Occipital lobe (tissue), 2 donors: ENCODE data around the gene THADA. TPM values are rescaled to one million over a fixed set of nuclear protein-coding genes. Genes with fewer than 3 reads are reported as not detected.
"Not testable (repeated sequence)": the region's sequence is repeated elsewhere in the genome, so short reads cannot be mapped to it uniquely, and the experiment has no call there.

ENCODE experiments used
- DNase-seq: peaks from one replicate; lab custom pipeline; 2025; lab: John Stamatoyannopoulos, UW
- total RNA-seq: library from RNA; depleted of rRNA; stranded (reverse); fragments of >200 nt; gene quantifications from one replicate; pipeline ENCODE4 v1.2.3, GENCODE V29; 2014

THADA gene
- total RNA-seq, 1 donor from 2014 or later = 40.9 TPM

GRCh38 chr2:43389581-43390466 is 206.0 kb downstream of the THADA start:
- DNase-seq = no peak

DNA sequence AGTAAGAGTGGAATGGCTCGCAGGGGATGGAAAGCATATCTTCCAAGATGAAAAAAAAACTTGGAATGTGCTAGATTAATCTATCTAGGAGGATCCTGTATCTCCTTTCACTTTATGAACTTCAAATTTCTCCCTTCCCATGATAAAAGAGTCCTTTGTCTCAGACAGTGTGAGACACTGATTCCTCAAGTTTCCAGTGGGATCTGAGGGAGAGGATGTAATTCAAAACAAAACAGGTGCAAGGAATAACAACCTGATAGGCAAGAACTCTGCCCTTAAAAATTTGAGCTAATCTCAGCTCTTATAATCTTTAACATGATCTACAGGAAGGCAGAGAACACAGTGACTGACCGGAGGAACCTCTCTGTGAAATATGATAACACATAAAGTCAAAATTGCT is 207.5 kb downstream of the THADA start:
- no peak for DNase-seq

DNA sequence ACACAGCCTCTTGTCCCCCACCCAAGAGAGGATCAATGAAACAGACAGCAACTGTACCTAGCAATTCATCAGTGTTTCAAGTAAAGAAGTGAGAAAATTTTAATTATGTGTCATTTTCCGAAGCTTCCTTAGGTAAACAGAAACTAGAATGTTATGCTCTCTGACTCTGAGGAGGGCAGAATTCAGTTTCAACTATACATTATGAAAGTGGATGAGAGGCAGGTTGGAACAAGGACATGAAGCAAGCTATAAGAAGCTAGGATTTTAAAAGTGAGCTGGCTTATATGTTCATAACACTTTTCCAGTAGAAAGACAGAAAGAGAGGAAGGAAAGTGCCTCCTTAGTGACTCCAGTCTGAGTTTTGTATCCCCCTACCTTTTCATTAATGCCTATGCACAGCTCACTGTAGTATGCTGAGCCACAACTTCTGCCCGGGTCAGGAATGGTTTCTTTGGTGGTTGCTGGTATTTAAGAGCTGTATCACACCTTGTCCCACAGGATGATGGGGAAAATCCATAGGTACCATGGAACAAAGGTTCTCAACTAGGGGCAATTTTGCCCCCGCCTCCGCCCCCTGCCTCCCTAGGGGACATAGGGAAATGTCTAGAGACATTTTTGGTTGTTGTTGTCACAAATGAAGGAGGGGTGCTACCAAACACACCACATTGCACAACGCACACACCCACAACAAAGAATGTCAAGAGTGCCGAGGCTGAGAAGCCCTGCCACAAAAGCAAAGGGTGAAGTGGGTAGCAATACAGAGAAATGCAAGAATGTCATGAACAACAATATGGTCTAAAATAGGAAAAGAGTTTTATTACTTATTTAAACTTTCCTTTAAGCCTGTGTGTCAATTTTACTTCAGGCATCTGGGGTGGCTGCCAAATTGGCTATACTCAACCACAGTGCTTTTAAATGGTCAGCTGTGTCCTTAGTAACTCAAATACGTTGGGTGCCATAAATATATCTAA is 208.5 kb downstream of the THADA start:
- no peak for DNase-seq

GRCh38 chr2:43386679-43387078 is 209.2 kb downstream of the THADA start:
- not testable (repeated sequence) for DNase-seq

GRCh38 chr2:43384143-43384542 is 211.7 kb downstream of the THADA start:
- no peak for DNase-seq

DNA sequence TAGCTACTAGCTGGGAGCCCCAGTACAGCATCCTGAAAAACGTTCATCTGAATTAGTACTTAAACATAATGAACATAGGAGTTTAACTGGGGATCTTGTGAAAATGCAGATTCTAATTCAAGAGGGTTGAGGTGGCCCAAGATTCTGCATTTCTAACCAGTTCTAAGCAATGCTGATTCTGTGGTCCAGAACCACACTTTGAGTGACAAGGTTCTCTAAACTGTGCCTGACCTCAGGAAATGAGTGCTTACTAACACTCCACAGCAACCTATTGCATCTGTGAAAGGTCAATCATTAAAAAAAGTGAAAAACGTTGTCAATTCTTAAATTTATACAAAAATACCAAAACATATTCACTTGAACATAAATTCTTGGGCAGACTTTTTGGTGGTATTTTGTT is 212.3 kb downstream of the THADA start:
- DNase-seq = no peak

DNA sequence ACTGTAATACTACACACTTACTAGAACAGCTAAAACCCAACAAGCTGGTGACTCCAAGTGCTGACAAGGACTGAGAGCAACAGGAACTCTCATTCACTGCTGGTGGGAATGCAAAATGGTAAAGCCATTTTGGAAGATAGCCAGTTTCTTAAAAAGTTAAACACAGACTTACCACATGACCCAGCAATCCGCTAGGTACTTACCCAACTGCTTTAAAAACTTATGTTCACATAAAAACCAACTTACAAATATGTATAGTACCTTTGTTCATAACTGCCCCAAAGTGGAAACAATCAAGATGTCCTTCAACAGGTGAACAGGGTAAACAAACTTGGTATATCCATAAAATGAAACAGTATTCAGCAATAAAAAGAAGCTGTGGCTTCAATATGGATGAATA is 216.3 kb downstream of the THADA start:
- no peak for DNase-seq

DNA sequence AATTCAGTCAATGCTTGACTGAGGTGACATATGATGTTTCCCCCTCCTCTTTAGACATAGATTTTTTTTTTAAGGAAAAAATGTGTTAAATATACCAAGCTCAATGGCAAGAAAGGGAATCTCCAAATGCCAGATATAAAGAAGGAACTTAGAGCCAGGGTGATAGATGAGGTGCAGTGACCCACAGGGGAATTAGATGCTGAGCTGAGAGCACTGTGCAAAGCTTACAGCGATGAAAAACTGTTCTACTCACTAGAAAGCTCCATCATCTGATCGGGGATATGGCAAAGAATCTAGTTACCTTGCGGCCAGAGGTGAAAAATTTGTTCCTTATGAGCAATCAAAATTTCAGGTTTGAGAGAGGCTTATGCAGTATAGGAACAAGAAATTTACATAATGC is 218.5 kb downstream of the THADA start:
- DNase-seq = no peak

GRCh38 chr2:43376523-43377198 is 219.2 kb downstream of the THADA start:
- DNase-seq = no peak

DNA sequence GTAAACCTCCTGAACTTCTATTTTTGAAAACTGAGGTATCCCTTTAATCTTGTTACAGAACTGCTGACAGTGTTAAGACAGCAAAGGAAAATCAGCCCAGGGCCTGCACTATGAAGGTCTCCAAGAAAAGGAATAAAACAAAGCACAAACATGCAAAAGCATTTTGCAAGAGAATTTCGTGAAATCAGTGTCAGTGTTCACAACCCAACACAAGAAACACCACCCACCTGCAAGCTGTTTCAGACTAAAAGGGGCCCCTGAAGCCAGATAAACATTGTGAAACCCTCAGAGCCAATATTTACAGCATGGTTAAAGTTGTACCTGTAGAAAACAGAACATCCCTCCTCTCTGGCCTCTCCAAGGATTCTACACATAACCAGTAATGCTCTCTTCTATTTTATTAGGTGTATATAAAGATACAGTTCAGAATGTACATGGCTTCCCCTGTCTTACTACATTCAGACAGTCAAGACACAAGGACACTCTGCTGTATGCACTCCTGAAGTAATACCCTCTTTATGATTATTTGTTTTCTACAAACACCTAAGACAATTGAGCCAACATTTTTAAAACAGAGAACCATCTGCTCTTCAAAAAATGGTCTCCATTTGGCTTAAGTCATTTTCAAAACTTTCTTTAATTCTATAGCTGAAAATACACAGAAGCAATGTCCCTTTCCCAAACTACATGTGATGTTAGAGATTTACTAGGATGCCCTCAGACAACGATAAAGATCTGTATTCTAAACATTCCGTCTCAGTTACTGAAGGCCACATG is 219.9 kb downstream of the THADA start:
- no peak for DNase-seq

DNA sequence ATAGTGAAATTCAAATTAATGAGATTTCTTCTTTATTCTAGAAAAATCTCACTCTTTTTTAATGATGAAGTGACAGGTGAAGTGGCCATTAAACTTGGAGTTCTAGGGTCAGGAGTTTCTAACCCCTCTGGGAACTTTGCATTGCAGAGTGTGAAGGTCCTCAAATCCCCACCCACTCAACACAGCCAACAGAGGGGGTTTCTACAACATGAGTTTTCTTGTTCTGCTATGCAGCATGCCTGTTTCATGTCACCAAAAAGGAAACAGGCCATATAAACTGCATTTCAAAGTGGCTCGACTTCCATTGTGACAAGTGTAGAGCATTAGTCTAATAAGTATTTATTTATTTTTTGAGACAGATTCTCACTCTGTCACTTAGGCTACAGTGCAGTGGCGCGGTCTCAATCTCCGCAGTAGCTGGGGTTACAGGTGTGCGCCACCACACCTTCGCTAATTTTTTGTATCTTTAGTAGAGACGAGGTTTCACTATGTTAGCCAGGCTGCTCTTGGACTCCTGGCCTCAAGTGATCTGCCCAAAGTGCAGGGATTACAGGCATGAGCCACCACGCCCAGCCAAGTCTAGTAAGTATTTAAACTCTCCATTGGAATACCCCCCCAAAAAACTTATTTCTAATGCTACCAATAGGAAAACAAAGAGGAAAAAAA is 223.3 kb downstream of the THADA start:
- DNase-seq = no peak

- no peak for DNase-seq
These were observed 225.1 kb downstream of the THADA start for GRCh38 chr2:43370705-43371104.

DNA sequence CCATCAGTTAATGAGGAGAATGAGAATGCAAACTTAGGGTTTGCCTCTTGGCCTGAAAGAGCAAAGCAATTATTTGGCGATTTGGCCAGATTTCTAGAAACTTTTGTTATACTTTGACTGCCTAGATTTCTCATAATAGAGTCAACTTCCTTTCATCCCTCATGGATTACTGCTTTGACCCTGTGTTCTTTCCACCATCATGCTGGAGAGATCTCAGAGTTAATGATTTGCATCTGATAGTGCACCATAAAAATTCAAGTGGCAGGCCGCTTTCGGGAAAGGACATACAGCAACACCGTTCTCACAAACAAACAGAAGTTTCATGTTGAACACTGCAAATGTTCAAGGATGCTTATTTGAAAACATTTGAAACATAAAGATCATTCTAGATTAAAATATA is 225.7 kb downstream of the THADA start:
- no peak for DNase-seq

DNA sequence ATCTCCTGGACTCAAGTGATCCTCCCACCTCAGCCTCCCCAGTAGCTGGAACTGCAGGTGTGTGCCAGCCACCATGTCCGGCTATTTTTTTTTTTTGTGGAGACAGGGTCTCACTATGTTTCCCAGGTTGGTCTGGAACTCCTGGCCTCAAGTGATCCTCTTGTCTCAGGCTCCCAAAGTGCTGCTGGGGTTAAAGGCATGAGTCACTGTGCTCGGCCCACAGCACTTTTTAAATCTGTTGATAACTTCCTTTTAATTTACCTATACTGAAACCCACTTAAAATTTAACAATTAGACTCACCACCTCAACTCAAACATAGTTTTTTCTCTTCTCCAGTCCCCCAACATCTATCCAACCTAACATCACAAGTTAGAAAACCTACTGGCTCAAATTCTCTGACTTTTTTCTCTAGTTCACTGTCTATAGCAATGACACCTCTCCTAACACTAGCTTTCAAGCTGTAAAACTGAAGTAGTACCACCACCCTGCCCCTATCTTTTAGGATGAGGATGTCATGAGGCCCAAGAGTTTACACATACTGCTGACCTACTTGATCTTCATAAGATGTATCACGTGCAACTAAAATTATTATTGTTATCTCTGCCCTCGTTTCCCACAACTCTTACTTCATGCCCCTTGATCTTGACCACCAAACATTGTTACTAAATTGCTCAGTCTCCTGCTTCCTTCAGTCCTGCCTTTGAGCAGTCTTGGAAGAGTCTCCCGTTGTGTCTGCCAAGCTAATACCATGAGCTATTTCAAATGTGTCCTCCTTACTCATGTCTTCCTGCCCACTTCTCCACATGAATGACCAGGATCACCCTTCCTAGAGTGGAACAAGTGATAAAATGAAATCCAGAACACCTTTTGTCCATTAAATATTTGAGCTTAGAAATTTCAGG is 227.1 kb downstream of the THADA start:
- no peak for DNase-seq

GRCh38 chr2:43367012-43367782 is 228.6 kb downstream of the THADA start:
- no peak for DNase-seq

DNA sequence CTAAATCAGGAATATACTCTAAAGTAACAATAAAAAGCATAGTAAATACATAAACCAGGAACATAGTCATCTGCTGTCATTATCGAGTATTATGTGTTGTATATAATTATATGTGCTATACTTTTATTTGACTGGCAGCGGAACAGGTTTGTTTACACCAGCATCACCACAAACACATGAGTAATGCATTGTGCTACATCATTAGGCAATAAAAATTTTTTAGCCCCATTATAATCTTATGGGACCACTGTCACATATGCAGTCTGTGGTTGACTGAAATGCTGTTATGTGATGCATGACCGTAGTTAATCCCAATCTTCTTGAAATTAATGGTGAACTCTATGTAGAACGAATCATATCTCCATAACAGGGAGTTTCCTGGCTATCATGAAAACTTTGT is 232.7 kb downstream of the THADA start:
- DNase-seq = no peak

GRCh38 chr2:43361286-43361685 is 234.6 kb downstream of the THADA start:
- DNase-seq = no peak

GRCh38 chr2:43360137-43360536 is 235.7 kb downstream of the THADA start:
- DNase-seq = no peak
